H9 (cell line): ENCODE results near the gene SSTR4. TPM values are rescaled to one million over a fixed set of nuclear protein-coding genes. Genes with fewer than 3 reads are reported as not detected.

Experiments used
- DNase-seq: peaks from one replicate; pipeline ENCODE4 v3.0.0-alpha.2; 2017
- H2AFZ ChIP-seq: one replicate; pipeline ENCODE4 v1.6.1; 2013; ENCODE audit warnings: mild to moderate bottlenecking, low read length, control low read depth, moderate library complexity
- H2AK5ac ChIP-seq: 2 replicates; pipeline ENCODE4 v1.6.1; 2013; ENCODE audit warnings: low read length, control low read depth, mixed read lengths; ENCODE audit not compliant: insufficient read length
- H2BK120ac ChIP-seq: one replicate; pipeline ENCODE4 v1.6.1; 2013; ENCODE audit warnings: low read depth, mild to moderate bottlenecking, low read length, control low read depth, inconsistent platforms; ENCODE audit not compliant: poor library complexity, severe bottlenecking
- H2BK12ac ChIP-seq: 2 replicates; pipeline ENCODE4 v1.6.1; 2013; ENCODE audit warnings: low read length, control low read depth, mixed read lengths, low read depth; ENCODE audit not compliant: insufficient read length
- H2BK15ac ChIP-seq: 2 replicates; pipeline ENCODE4 v1.6.1; 2013; ENCODE audit warnings: low read depth, low read length, control low read depth
- H2BK20ac ChIP-seq: one replicate; pipeline ENCODE4 v1.6.1; 2013; ENCODE audit warnings: low read depth, mild to moderate bottlenecking, low read length, control low read depth, inconsistent platforms; ENCODE audit not compliant: poor library complexity, severe bottlenecking
- H2BK5ac ChIP-seq: 2 replicates; pipeline ENCODE4 v1.6.1; 2013; ENCODE audit warnings: low read length, control low read depth, mixed read lengths; ENCODE audit not compliant: insufficient read length
- H3K14ac ChIP-seq: 2 replicates; pipeline ENCODE4 v1.6.1; 2013; ENCODE audit warnings: low read length, control low read depth; ENCODE audit not compliant: insufficient read depth
- H3K18ac ChIP-seq: 2 replicates; pipeline ENCODE4 v1.6.1; 2013; ENCODE audit warnings: low read depth, mild to moderate bottlenecking, mixed read lengths, low read length, control low read depth; ENCODE audit not compliant: insufficient read length
- H3K23ac ChIP-seq: 2 replicates; pipeline ENCODE4 v1.6.1; 2013; ENCODE audit warnings: low read length, control low read depth, mixed read lengths, low read depth; ENCODE audit not compliant: insufficient read length
- H3K23me2 ChIP-seq: 2 replicates; pipeline ENCODE4 v1.6.1; 2013; ENCODE audit warnings: low read depth, mild to moderate bottlenecking, mixed read lengths, low read length, control low read depth; ENCODE audit not compliant: insufficient read length, poor library complexity, severe bottlenecking
- H3K27ac ChIP-seq: 2 replicates; pipeline ENCODE4 v1.5.1; 2013; ENCODE audit warnings: low read length, control low read depth, mixed read lengths, low read depth; ENCODE audit not compliant: insufficient read length
- H3K27me3 ChIP-seq: 2 replicates; pipeline ENCODE4 v1.6.1; 2013; ENCODE audit warnings: low read length, control low read depth, inconsistent platforms; ENCODE audit not compliant: insufficient read depth
- H3K4ac ChIP-seq: 2 replicates; pipeline ENCODE4 v1.6.1; 2013; ENCODE audit warnings: low read depth, mild to moderate bottlenecking, control low read depth, inconsistent platforms, low read length, moderate library complexity
- H3K4me1 ChIP-seq: 2 replicates; pipeline ENCODE4 v1.6.1; 2013; ENCODE audit warnings: low read length, control low read depth, inconsistent platforms; ENCODE audit not compliant: insufficient read depth
- H3K4me2 ChIP-seq: 2 replicates; pipeline ENCODE4 v1.6.1; 2013; ENCODE audit warnings: low read length, control low read depth, mixed read lengths; ENCODE audit not compliant: insufficient read length, insufficient read depth
- H3K56ac ChIP-seq: 2 replicates; pipeline ENCODE4 v1.6.1; 2013; ENCODE audit warnings: low read depth, mild to moderate bottlenecking, mixed read lengths, low read length, control low read depth; ENCODE audit not compliant: insufficient read length
- H3K79me1 ChIP-seq: 2 replicates; pipeline ENCODE4 v1.6.1; 2013; ENCODE audit warnings: low read depth, mild to moderate bottlenecking, moderate library complexity, low read length, control low read depth, inconsistent platforms; ENCODE audit not compliant: insufficient read depth, poor library complexity, severe bottlenecking
- H3K79me2 ChIP-seq: 2 replicates; pipeline ENCODE4 v1.6.1; 2013; ENCODE audit warnings: low read length, control low read depth, inconsistent platforms; ENCODE audit not compliant: insufficient read depth
- H3K9ac ChIP-seq: 2 replicates; pipeline ENCODE4 v1.6.1; 2013; ENCODE audit warnings: low read length, control low read depth, mixed read lengths; ENCODE audit not compliant: insufficient read length; ENCODE audit errors: extremely low read depth
- H3K9me3 ChIP-seq: one replicate; pipeline ENCODE4 v1.6.1; 2013; ENCODE audit warnings: low read depth, low read length, inconsistent platforms; ENCODE audit not compliant: control insufficient read depth
- H3T11ph ChIP-seq: one replicate; pipeline ENCODE4 v1.6.1; 2013; ENCODE audit warnings: mild to moderate bottlenecking, low read length, control low read depth, inconsistent platforms
- H4K20me1 ChIP-seq: one replicate; pipeline ENCODE4 v1.6.1; 2013; ENCODE audit not compliant: control insufficient read depth, insufficient read length, insufficient read depth
- H4K5ac ChIP-seq: 2 replicates; pipeline ENCODE4 v1.6.1; 2013; ENCODE audit warnings: low read depth, mild to moderate bottlenecking, mixed read lengths, low read length, control low read depth; ENCODE audit not compliant: insufficient read length
- H4K8ac ChIP-seq: replicated peaks from 2 replicates; pipeline ENCODE4 v1.6.1; 2013; ENCODE audit warnings: low read length, control low read depth, mixed read lengths, low read depth; ENCODE audit not compliant: insufficient read length
- H4K91ac ChIP-seq: 2 replicates; pipeline ENCODE4 v1.6.1; 2013; ENCODE audit warnings: low read depth, mild to moderate bottlenecking, moderate library complexity, mixed read lengths, low read length, control low read depth; ENCODE audit not compliant: insufficient read length
- H3K27ac Mint-ChIP-seq, 3 experiments: 2 replicates in 2 of 3; 3 replicates in 1 of 3; pipeline ENCODE4 v1.8.0; 2020 to 2021; ENCODE audit warnings: mixed read lengths in 3 of 3, mild to moderate bottlenecking in 1 of 3, moderate library complexity in 1 of 3
- H3K27me3 Mint-ChIP-seq: 2 replicates; pipeline ENCODE4 v1.8.0; 2021; ENCODE audit warnings: low read depth, mild to moderate bottlenecking, moderate library complexity, mixed read lengths
- H3K36me3 Mint-ChIP-seq, 3 experiments: 2 replicates in 2 of 3; 3 replicates in 1 of 3; pipeline ENCODE4 v1.8.0; 2020 to 2021; ENCODE audit warnings: low read depth in 3 of 3, mixed read lengths in 3 of 3; ENCODE audit not compliant: insufficient read depth in 1 of 3
- H3K4me1 Mint-ChIP-seq, 2 experiments: 2 replicates each; pipeline ENCODE4 v1.8.0; 2020; ENCODE audit warnings: mixed read lengths in 2 of 2
- H3K4me3 Mint-ChIP-seq, 2 experiments: 2 replicates in 1 of 2; 3 replicates in 1 of 2; pipeline ENCODE4 v1.8.0; 2020 to 2021; ENCODE audit warnings: mild to moderate bottlenecking in 2 of 2, mixed read lengths in 2 of 2, moderate library complexity in 1 of 2
- H3K9me3 Mint-ChIP-seq, 2 experiments: 2 replicates in 1 of 2; 3 replicates in 1 of 2; pipeline ENCODE4 v1.8.0; 2020; ENCODE audit warnings: mild to moderate bottlenecking in 2 of 2, mixed read lengths in 2 of 2, moderate library complexity in 1 of 2
- CTCF ChIP-seq: fragments of 200-600 bp; sonication (generic); conservative IDR thresholded peaks from 3 replicates; pipeline ENCODE4 v1.8.0; 2021; ENCODE audit warnings: antibody characterized with exemption, mild to moderate bottlenecking
- WGBS: extraction: QIAGEN DNeasy Blood & Tissue Kit; methylation state at CpG from one replicate; pipeline ENCODE4 v1.1.7; 2013; ENCODE audit warnings: missing lambda C conversion rate, low lambda C conversion rate, mixed read lengths; ENCODE audit not compliant: insufficient read length; ENCODE audit errors: extremely low coverage; 5-methylcytosine and 5-hydroxymethylcytosine counted together
- long read RNA-seq: library from polyadenylated mRNA; unstranded; transcript quantifications from one replicate; pipeline ENCODE4 v2.0.0, GENCODE V29; 2020
- total RNA-seq: library from RNA; stranded (reverse); gene quantifications from 2 replicates; pipeline ENCODE4 v1.2.1, GENCODE V29; 2021

Gene SSTR4
- not detected in 2 replicates for total RNA-seq
- long read RNA-seq = 0 reads

- no peak within 1 kb of the TSS for H4K8ac ChIP-seq
- no peaks in the 10 kb centered on the region for H3K79me2 ChIP-seq
- H4K5ac ChIP-seq = no peak within 1 kb of the TSS
- no peak for TF ChIP-seq CTCF
- Mint-ChIP-seq H3K9me3 (no peaks in the 10 kb centered on the region), H3K4me1 (0 out of 4 replicates have a peak, but pooled peaks cover 2 to 3% of the 10 kb centered on the region in 2 experiments), H3K36me3 (peaks cover 0 to 2% (median 0%) of the 10 kb centered on the region in 3 experiments; a peak in 1 of 7 replicates), H3K27me3 (peaks cover 87% of the 10 kb centered on the region), H3K4me3 (peak within 1 kb of the TSS; percentile 40 to 69), H3K27ac (no peak within 1 kb of the TSS)
- peaks cover 21% of the 10 kb centered on the region; the same call in 1 of the 2 replicates for H3K27me3 ChIP-seq
- no peak within 1 kb of the TSS for H4K91ac ChIP-seq
- H3K23me2 ChIP-seq = no peaks in the 10 kb centered on the region
- H2BK12ac ChIP-seq = no peak within 1 kb of the TSS
- H2BK120ac ChIP-seq = no peak within 1 kb of the TSS
- H3K9me3 ChIP-seq = no peaks in the 10 kb centered on the region
- no peak within 1 kb of the TSS for H2AFZ ChIP-seq
- H2BK5ac ChIP-seq = no peak within 1 kb of the TSS
- H3K9ac ChIP-seq = no peak within 1 kb of the TSS
- no peak within 1 kb of the TSS for H2AK5ac ChIP-seq
- no peak within 1 kb of the TSS for H3K23ac ChIP-seq
- peak within 1 kb of the TSS; percentile 36 for H3K4me2 ChIP-seq
- no peak for DNase-seq
- H3T11ph ChIP-seq = no peak within 1 kb of the TSS
- H3K18ac ChIP-seq = no peak within 1 kb of the TSS
- H3K79me1 ChIP-seq = no peaks in the 10 kb centered on the region
- no CpG with 5 or more reads among the region's 83 CpGs for WGBS
- no peaks in the 10 kb centered on the region for H3K4me1 ChIP-seq
- no peak within 1 kb of the TSS for H3K27ac ChIP-seq
- H3K4ac ChIP-seq = no peak within 1 kb of the TSS
- H3K56ac ChIP-seq = no peak within 1 kb of the TSS
- no peak within 1 kb of the TSS for H3K14ac ChIP-seq
- H2BK15ac ChIP-seq = no peak within 1 kb of the TSS
- H4K20me1 ChIP-seq = no peaks in the 10 kb centered on the region
- no peak within 1 kb of the TSS for H2BK20ac ChIP-seq
Observed at GRCh38 chr20:23034721-23035671, at the start of gene SSTR4. TSS of gene SSTR4 (plus strand) at chr20:23035312. CDS start at chr20:23035484, 172 bp downstream.
